ENCODE data around the gene TP53I13. TPM values are rescaled to one million over a fixed set of nuclear protein-coding genes. Genes with fewer than 3 reads are reported as not detected.

Gene TP53I13
- total and polyA plus RNA-seq, 2 of the 4 experiments (the other 2 are of a cell fraction) = 22.0 to 48.3 TPM

GRCh38 chr17:29617481-29618271 lies 49.2 kb downstream of the TP53I13 start:
- H3K4me1 ChIP-seq (ENCODE audit: control insufficient read depth, insufficient read depth, low read length) = peaks cover 15% of the 10 kb centered on the region
- no peak overlapping the region for H2BK15ac ChIP-seq (ENCODE audit: low read depth, low read length)
- no peak overlapping the region for H3K18ac ChIP-seq (ENCODE audit: low read depth, low read length)
- POLR2A ChIA-PET (ENCODE audit: unreplicated experiment) = interaction anchor here (1.0 kb wide), 1 partner anchor 144 kb away, joined by 5 read pairs; no protein-coding TSS in a partner anchor
- WGBS, 2 experiments (ENCODE audit: extremely low coverage in 2 of 2, insufficient read length in 1 of 2) = 28% methylated on average over 38 of the region's 68 CpGs; no CpG with 5 or more reads in 1 of the 2 experiments
- no peak overlapping the region for H2AK5ac ChIP-seq (ENCODE audit: low read depth, low read length)
- H3K9me1 ChIP-seq (ENCODE audit: insufficient read depth, low read length) = peaks cover 25% of the 10 kb centered on the region
- H4K8ac ChIP-seq (ENCODE audit: low read depth in 2 of 2, low read length in 2 of 2) = no peak overlapping the region; a peak in 1 of 4 replicates
- no peak overlapping the region for H3K4me3 ChIP-seq (ENCODE audit: insufficient read depth, low read depth, low read length)
- peaks cover 2% of the 10 kb centered on the region; the same call in 1 of the 2 replicates for H3K36me3 ChIP-seq (ENCODE audit: control insufficient read depth, insufficient read depth, low read length)
- no peak for TF ChIP-seq ELK1 (IDR thresholded peaks at IDR 0.05; ENCODE audit: borderline replicate concordance, low read depth, low read length)
- TF ChIP-seq CHD1 (IDR thresholded peaks at IDR 0.05; ENCODE audit: low read depth, low read length) = no peak
- TF ChIP-seq FOS (IDR thresholded peaks at IDR 0.05; ENCODE audit: low read depth, low read length) = no peak
- no peak for TF ChIP-seq SMC3 (IDR thresholded peaks at IDR 0.05; ENCODE audit: low read depth, low read length)
- TF ChIP-seq RAD21 (IDR thresholded peaks at IDR 0.05; ENCODE audit: low read length) = peak; percentile 32
- peak; percentile 44 for TF ChIP-seq CTCF (conservative IDR thresholded peaks at IDR 0.05; ENCODE audit: low read depth, low read length)
- no peak for TF ChIP-seq MAFK (IDR thresholded peaks at IDR 0.05; ENCODE audit: low read depth, low read length)
- TF ChIP-seq MAZ (IDR thresholded peaks at IDR 0.05; ENCODE audit: borderline replicate concordance, low read depth, low read length) = no peak
- no peak for TF ChIP-seq CEBPB (IDR thresholded peaks at IDR 0.05; ENCODE audit: low read depth, low read length)
- no peak for TF ChIP-seq MXI1 (IDR thresholded peaks at IDR 0.05; ENCODE audit: borderline replicate concordance, low read depth, low read length)
- TF ChIP-seq BHLHE40 (IDR thresholded peaks at IDR 0.05; ENCODE audit: low read depth, low read length) = no peak
- no peak for TF ChIP-seq POLR2A (IDR thresholded peaks at IDR 0.05; ENCODE audit: low read depth, low read length)
- no peak for TF ChIP-seq RCOR1 (IDR thresholded peaks at IDR 0.05; ENCODE audit: insufficient replicate concordance, low read length)
- no peak overlapping the region for H4K91ac ChIP-seq (ENCODE audit: insufficient read depth, low read depth, low read length)
- no peak overlapping the region for H3K56ac ChIP-seq (ENCODE audit: extremely low read depth, insufficient read depth, low read length)
- no peak overlapping the region for H2BK120ac ChIP-seq (ENCODE audit: low read depth, low read length)
- H3K27me3 ChIP-seq (ENCODE audit: control insufficient read depth, insufficient read depth, low read length) = no peaks in the 10 kb centered on the region; the same call in 1 of the 2 replicates
- peaks cover 9% of the 10 kb centered on the region; the same call in 1 of the 2 replicates for H4K20me1 ChIP-seq (ENCODE audit: insufficient read depth, low read length)
- in situ Hi-C loops (cut with MboI; ENCODE audit: low sequenced_read_pairs) = no loop called here
- H3K79me1 ChIP-seq (ENCODE audit: low read depth in 1 of 2, low read length in 2 of 2) = peaks cover 0 to 22% of the 10 kb centered on the region in 2 experiments; a peak in 1 of 4 replicates
- intact Hi-C loops (cut with micrococcal nuclease) = no loop called here
- DNase-seq = peak; percentile 49
- no peak overlapping the region for H2BK5ac ChIP-seq (ENCODE audit: low read depth, low read length, poor library complexity, severe bottlenecking)
- H2AK9ac ChIP-seq (replicated peaks; ENCODE audit: low read depth, low read length, poor library complexity) = peak overlapping the region; percentile 9
- no peak overlapping the region for H4K5ac ChIP-seq (ENCODE audit: low read depth, low read length)
- H2AFZ ChIP-seq (replicated peaks; ENCODE audit: low read length, poor library complexity) = peak overlapping the region; percentile 81
- H2BK20ac ChIP-seq (ENCODE audit: low read depth, low read length) = no peak overlapping the region
- CTCF ChIA-PET = interaction anchor here (0.5 to 2.2 kb wide), 6 partner anchors 9 to 443 kb away, joined by 3 to 5 read pairs (median 3); no protein-coding TSS in a partner anchor
- H3K27ac ChIP-seq (ENCODE audit: insufficient read depth, low read length) = no peak overlapping the region
- no peak overlapping the region for H3K23ac ChIP-seq (ENCODE audit: low read depth, low read length)
- no peak overlapping the region for H3K4me2 ChIP-seq (ENCODE audit: low read depth, low read length)
- no TSS peak for BruUV-seq (replicated peaks)
- ATAC-seq (ENCODE audit: low read depth) = no peak
- H3K9ac ChIP-seq (ENCODE audit: low read depth, low read length) = no peak overlapping the region
- dilution Hi-C loops (cut with HindIII; ENCODE audit: low sequenced_read_pairs, unreplicated experiment) = no loop called here
- H3K9me3 ChIP-seq (ENCODE audit: control insufficient read depth, insufficient read depth, low read length) = no peaks in the 10 kb centered on the region
- no peak overlapping the region for H3K14ac ChIP-seq (replicated peaks; ENCODE audit: low read depth, low read length)
- H3K4ac ChIP-seq (ENCODE audit: low read depth, low read length) = no peak overlapping the region

Data from IMR-90 (cell line).